Brain pericyte (primary cell): ENCODE data around the gene MRGPRG.
"Not testable (repeated sequence)": the region's sequence is repeated elsewhere in the genome, so short reads cannot be mapped to it uniquely, and the experiment has no call there.

Experiments
- DNase-seq: peaks from one replicate; pipeline ENCODE4 v3.0.0-alpha.2; 2012; ENCODE audit warnings: low read depth, low spot score

The MRGPRG gene

GRCh38 chr11:3218483-3219280 lies at the start of gene MRGPRG:
Gene MRGPRG, minus strand, starts transcription at chr11:3218813. Its CDS starts 0 bp downstream, at chr11:3218813.
- no peak for DNase-seq

- DNase-seq, result not testable (repeated sequence)
Measured at GRCh38 chr11:3262548-3262947, 43.9 kb upstream of the MRGPRG start.

- not testable (repeated sequence) for DNase-seq
Measured at GRCh38 chr11:3261831-3262230, 43.2 kb upstream of the MRGPRG start.

- not testable (repeated sequence) for DNase-seq
Measured at GRCh38 chr11:3257509-3257908, 38.9 kb upstream of the MRGPRG start.

GRCh38 chr11:3255241-3255640 lies 36.6 kb upstream of the MRGPRG start:
- not testable (repeated sequence) for DNase-seq

GRCh38 chr11:3254773-3255172 lies 36.2 kb upstream of the MRGPRG start:
- not testable (repeated sequence) for DNase-seq

GRCh38 chr11:3245071-3245470 lies 26.5 kb upstream of the MRGPRG start:
- DNase-seq, result no peak

- no peak for DNase-seq
Measured at GRCh38 chr11:3243880-3244279, 25.3 kb upstream of the MRGPRG start.

GRCh38 chr11:3237119-3237518 lies 18.5 kb upstream of the MRGPRG start:
- DNase-seq, result no peak

- no peak for DNase-seq
Measured at GRCh38 chr11:3234846-3235245, 16.2 kb upstream of the MRGPRG start.

- DNase-seq, result no peak
Measured at GRCh38 chr11:3232956-3233355, 14.3 kb upstream of the MRGPRG start.

- no peak for DNase-seq
Measured at GRCh38 chr11:3231851-3232744, 13.5 kb upstream of the MRGPRG start, which contains the start of gene MRGPRE. Gene MRGPRE, minus strand, starts transcription at chr11:3232417. Its CDS starts 3,618 bp downstream, at chr11:3228799.

- DNase-seq, result no peak
Measured at GRCh38 chr11:3231550-3231850, 12.9 kb upstream of the MRGPRG start.

- DNase-seq, result no peak
Measured at GRCh38 chr11:3230636-3231549, 12.3 kb upstream of the MRGPRG start.

GRCh38 chr11:3229673-3230630 lies 11.3 kb upstream of the MRGPRG start:
- no peak for DNase-seq

- DNase-seq, result no peak
Measured at GRCh38 chr11:3228445-3228829, 9.8 kb upstream of the MRGPRG start.

- DNase-seq, result no peak
Measured at GRCh38 chr11:3227568-3228444, 9.2 kb upstream of the MRGPRG start.

- no peak for DNase-seq
Measured at GRCh38 chr11:3226846-3227567, 8.4 kb upstream of the MRGPRG start.
